Lower lobe of right lung (tissue), 2 donors: ENCODE measurements around the gene NAIF1. TPM values are rescaled to one million over a fixed set of nuclear protein-coding genes. Genes with fewer than 3 reads are reported as not detected.

Experiments
- ATAC-seq, 2 donors: fragments of 200-7000 bp; cut with Tn5 transposase; one replicate each; pipeline ENCODE4 v1.9.1; 2020 to 2022; ENCODE audit warnings: mild to moderate bottlenecking in 2 of 2, moderate library complexity in 2 of 2
- DNase-seq: peaks from one replicate; pipeline ENCODE4 v3.0.0-alpha.2; 2020
- H3K27ac ChIP-seq: fragments of 200-600 bp; one replicate; pipeline ENCODE4 v1.8.0; 2022
- H3K27me3 ChIP-seq: fragments of 200-600 bp; one replicate; pipeline ENCODE4 v1.8.0; 2022; ENCODE audit warnings: low read depth
- H3K36me3 ChIP-seq: fragments of 200-600 bp; one replicate; pipeline ENCODE4 v1.8.0; 2022; ENCODE audit warnings: mild to moderate bottlenecking
- H3K4me1 ChIP-seq: fragments of 200-600 bp; one replicate; pipeline ENCODE4 v1.8.0; 2022
- H3K4me3 ChIP-seq: fragments of 200-600 bp; one replicate; pipeline ENCODE4 v1.8.0; 2022; ENCODE audit warnings: mild to moderate bottlenecking
- H3K9me3 ChIP-seq: fragments of 200-600 bp; one replicate; pipeline ENCODE4 v1.8.0; 2022
- CTCF ChIP-seq: fragments of 200-600 bp; IDR thresholded peaks from one replicate; pipeline ENCODE4 v1.8.0; 2022; ENCODE audit warnings: antibody characterized with exemption, mild to moderate bottlenecking
- intact Hi-C: fragments of 100-400 bp; cut with DNase I; formaldehyde crosslinking; loops from one replicate; pipeline ENCODE4 v1.11.0; 2022
- total RNA-seq: library from RNA; stranded (reverse); fragmentation: NEBNext Ultra II Directional; extraction: Animal tissue kit (Norgen Biotek cat#: 25700); gene quantifications from one replicate; pipeline ENCODE4 v1.2.1, GENCODE V29; 2021
- donor health status: DM: no; HTN: yes; CAD: no; lungs with severe emphysema.

NAIF1 gene
- total RNA-seq, 1 donor from 2014 or later: 11.3 TPM

- H3K4me1 ChIP-seq: peaks cover 83% of the 10 kb centered on the region
- intact Hi-C loops: no loop called here
- DNase-seq (no peak), ATAC-seq (no peak)
- no peaks in the 10 kb centered on the region for H3K9me3 ChIP-seq
- H3K36me3 ChIP-seq: no peaks in the 10 kb centered on the region
- no peaks in the 10 kb centered on the region for H3K27me3 ChIP-seq
- H3K27ac ChIP-seq: no peak overlapping the region
- no peak for TF ChIP-seq CTCF
- no peak overlapping the region for H3K4me3 ChIP-seq
Observed at GRCh38 chr9:128070874-128071273, 3.8 kb upstream of the NAIF1 start.

- H3K4me3 ChIP-seq: peak overlapping the region; percentile 92
- intact Hi-C loops: no loop called here
- ATAC-seq (no peak), DNase-seq (peak; percentile 73)
- H3K4me1 ChIP-seq: peaks cover 74% of the 10 kb centered on the region
- H3K27ac ChIP-seq: peak overlapping the region; percentile 92
- no peaks in the 10 kb centered on the region for H3K9me3 ChIP-seq
- H3K27me3 ChIP-seq: no peaks in the 10 kb centered on the region
- peaks cover under 1% of the 10 kb centered on the region for H3K36me3 ChIP-seq
- TF ChIP-seq CTCF: no peak
Observed at GRCh38 chr9:128068386-128069205, 1.5 kb upstream of the NAIF1 start.

- intact Hi-C loops: no loop called here
- peak; percentile 100 for DNase-seq
- peak within 1 kb of the TSS; percentile 92 for H3K27ac ChIP-seq
- no peaks in the 10 kb centered on the region for H3K27me3 ChIP-seq
- no peaks in the 10 kb centered on the region for H3K9me3 ChIP-seq
- peak; percentile 95 to 97 for ATAC-seq
- peaks cover 72% of the 10 kb centered on the region for H3K4me1 ChIP-seq
- H3K4me3 ChIP-seq: peak within 1 kb of the TSS; percentile 92
- H3K36me3 ChIP-seq: peaks cover 9% of the 10 kb centered on the region
- no peak for TF ChIP-seq CTCF
Observed at GRCh38 chr9:128067645-128068385, 695 bp upstream of the NAIF1 start, which contains the start of gene SLC25A25. TSS of gene SLC25A25 (plus strand) at chr9:128068232. CDS start at chr9:128068320, 88 bp downstream.

GRCh38 chr9:128065907-128066712 is 1.0 kb downstream of the NAIF1 start:
- no peak for DNase-seq
- Histone ChIP-seq H3K27me3 (no peaks in the 10 kb centered on the region), H3K36me3 (peaks cover 18% of the 10 kb centered on the region), H3K4me1 (peaks cover 72% of the 10 kb centered on the region), H3K9me3 (no peaks in the 10 kb centered on the region), H3K4me3 (peak overlapping the region; percentile 92), H3K27ac (peak overlapping the region; percentile 92)
- TF ChIP-seq CTCF: no peak
- intact Hi-C loops: no loop called here
- no peak for ATAC-seq
